NCI-H128 (cell line): Measurements from ENCODE around the gene HPRT1.

Experiments used
- DNase-seq: peaks from one replicate; lab custom pipeline; 2025; ENCODE audit not compliant: unreplicated experiment; lab: John Stamatoyannopoulos, UW

HPRT1 gene

GRCh38 chrX:134472041-134472440, 12.1 kb downstream of the HPRT1 start:
- no peak for DNase-seq

DNA sequence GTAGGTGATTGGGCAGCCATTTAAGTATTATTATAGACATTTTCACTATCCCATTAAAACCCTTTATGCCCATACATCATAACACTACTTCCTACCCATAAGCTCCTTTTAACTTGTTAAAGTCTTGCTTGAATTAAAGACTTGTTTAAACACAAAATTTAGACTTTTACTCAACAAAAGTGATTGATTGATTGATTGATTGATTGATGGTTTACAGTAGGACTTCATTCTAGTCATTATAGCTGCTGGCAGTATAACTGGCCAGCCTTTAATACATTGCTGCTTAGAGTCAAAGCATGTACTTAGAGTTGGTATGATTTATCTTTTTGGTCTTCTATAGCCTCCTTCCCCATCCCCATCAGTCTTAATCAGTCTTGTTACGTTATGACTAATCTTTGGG, 16.3 kb downstream of the HPRT1 start:
- no peak for DNase-seq

DNA sequence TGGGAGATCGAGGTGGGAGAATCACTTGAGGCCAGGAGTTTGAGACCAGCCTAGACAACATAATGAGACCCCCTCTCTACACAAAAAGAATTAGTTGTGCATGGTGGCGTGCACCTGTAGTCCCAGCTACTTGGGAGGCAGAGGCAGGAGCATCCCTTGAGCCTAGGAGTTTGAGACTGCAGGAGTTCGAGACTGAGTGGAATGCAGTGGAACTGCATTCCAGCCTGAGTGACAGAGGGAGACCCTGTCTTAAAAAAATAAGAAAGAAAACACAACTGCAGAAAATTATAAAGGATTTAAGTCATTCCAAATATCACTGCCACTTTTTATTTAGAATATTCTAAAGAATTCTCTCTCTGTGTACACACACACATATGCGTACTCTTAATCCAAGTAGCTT, 18.4 kb downstream of the HPRT1 start:
- no peak for DNase-seq

DNA sequence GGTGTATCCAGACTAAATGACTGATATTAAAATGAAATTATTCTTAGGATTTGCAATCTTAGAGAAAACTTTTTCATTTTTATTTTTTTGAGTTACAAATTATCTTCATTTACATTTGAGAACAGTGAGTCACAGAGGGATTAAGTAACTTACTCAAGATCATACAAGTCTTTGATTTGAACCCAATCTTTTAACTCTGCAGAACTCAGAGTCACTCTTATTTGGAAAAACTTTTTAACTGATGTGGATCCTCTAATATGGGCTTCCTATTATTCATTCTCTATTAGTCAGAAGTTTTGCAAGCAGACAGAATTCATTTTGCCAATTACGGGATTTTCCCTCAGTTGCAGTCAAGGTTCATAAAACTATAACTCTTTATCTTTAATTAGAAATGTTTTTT, 20.1 kb downstream of the HPRT1 start:
- DNase-seq = no peak

DNA sequence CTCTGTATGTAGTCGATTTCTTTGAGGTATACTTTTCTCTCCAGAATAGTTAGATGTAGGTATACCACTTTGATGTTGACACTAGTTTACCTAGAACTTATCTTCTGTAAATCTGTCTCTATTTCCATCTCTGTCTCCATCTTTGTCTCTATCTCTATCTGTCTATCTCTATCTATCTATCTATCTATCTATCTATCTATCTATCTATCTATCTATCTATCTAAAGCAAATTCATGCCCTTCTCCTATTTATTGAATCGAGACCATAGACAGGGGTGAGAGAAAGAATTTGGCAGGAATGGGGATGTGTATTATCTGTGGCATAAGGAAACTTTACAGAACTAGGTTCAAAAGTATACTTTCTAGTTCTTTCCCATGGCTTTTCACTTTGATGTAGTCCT, 21.4 kb downstream of the HPRT1 start:
- DNase-seq = no peak

GRCh38 chrX:134482371-134482770, 22.4 kb downstream of the HPRT1 start:
- no peak for DNase-seq

DNA sequence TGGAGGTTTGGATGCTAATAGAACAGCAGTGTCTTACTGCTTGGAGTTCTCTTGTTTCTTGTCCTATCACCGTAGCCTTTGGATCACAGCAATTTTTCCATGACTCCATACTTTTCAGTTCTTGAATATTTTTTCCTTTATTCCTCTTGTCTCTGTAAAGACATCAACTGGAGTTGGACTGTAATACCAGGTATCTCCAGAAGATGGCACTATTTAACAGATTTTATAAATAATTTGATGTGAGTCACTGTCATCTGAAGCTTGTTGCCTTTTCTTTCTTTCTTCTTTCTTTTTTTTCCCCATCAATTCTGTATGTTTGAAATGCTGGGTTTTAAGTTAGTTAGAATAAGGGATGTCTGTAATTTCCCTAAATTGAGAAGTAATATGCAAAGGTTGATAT, 24.1 kb downstream of the HPRT1 start:
- DNase-seq = no peak

GRCh38 chrX:134501941-134502340, 42.0 kb downstream of the HPRT1 start:
- no peak for DNase-seq

- no peak for DNase-seq
Measured at GRCh38 chrX:134502686-134503085, 42.7 kb downstream of the HPRT1 start.

GRCh38 chrX:134512566-134512965, 52.6 kb downstream of the HPRT1 start:
- DNase-seq = no peak

- DNase-seq = no peak
Measured at GRCh38 chrX:134513091-134513490, 53.1 kb downstream of the HPRT1 start.

DNA sequence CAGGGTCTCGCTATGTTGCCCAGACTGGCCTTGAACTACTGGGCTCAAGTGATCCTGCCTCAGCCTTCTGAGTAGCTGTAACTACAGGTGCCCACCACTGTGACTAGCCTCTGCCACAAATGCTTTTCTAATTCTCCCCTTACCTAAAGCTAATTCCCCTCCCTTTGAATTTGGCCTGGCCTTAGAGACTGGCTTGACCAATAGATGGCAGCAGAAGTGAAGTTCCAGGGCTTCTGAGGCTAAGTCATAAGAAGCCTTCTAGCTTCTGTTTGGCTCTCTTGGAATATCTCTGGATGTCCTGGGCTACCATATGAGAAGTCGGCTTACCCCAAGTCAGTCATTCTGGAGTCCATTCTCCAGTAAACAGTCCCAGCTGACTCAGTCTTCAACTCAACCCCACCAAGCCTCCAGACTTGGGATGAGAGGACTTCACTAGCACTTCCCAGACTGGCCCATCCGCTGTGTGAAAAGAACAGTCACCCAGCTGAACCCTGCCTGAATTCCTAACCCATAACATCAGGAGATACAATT, 61.0 kb downstream of the HPRT1 start:
- no peak for DNase-seq

GRCh38 chrX:134524181-134524580, 64.2 kb downstream of the HPRT1 start:
- DNase-seq = no peak

DNA sequence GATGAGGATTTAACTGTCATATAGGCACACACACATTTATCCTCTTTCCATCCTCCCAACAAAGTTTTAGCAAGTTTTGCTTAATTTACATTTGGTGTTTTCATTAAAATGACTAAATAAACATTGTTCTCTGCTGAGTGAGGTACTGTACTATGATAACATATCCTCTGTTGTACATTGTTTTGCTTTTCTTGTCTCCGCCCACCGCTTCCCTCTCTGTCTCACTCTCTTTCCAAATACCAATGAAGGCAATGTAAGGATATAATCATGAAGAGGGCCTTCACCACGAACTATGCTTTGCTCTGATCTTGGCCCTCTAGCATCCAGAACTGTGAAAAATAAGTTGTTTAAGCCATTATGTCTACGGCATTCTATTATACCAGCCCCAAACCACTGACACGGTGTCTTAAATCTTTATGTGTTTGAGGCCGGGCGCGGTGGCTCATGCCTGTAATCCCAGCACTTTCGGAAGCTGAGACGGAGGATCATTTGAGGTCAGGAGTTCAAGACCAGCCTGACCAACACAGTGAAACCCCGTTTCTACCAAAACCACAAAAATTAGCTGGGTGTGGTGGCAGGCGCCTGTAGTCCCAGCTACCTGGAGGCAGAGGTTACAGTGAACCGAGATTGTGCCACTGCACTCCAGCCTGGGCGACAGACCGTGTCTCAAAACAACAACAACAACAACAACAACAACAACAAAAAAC, 65.3 kb downstream of the HPRT1 start:
- DNase-seq = no peak

GRCh38 chrX:134526399-134526798, 66.4 kb downstream of the HPRT1 start:
- DNase-seq = no peak

DNA sequence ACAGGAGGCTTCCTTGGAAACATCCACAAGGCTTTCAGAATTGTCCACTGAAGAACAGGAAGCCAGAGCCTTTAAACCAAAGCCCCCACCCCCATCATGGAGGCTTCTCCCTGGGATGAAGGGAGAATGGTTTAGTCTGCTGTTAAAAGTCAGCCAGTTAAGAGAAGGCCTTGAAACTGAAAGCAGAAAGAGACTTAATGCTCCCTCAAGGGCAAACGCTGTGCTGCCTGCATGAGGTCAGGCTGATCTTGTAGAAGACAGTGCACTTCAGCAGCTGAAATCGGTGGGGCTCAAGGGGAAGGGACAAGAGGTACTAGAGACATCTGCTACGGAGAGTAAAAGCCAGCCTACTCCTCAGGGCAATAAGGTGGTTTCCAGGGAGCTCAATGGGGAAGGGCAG, 69.0 kb downstream of the HPRT1 start:
- DNase-seq = no peak

GRCh38 chrX:134529481-134529880, 69.5 kb downstream of the HPRT1 start:
- DNase-seq = no peak

DNA sequence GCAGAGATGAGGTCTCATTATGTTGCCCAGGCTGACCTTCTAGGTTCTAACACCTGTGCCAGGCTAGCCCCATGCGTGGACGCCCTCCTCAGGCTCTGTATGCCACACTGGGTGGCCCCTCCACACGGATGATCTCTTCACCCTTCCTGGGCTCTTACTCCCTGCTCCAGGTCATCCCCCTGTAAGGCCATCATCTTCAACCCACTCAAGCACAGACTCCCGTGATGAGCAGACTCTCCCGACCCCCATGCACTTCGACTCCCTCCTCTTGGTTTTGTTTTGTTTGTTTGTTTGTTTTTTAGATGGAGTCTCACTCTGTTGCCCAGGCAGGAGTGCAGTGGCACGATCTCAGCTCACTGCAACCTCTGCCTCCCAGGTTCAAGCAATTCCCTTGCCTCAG, 70.9 kb downstream of the HPRT1 start:
- DNase-seq = no peak

DNA sequence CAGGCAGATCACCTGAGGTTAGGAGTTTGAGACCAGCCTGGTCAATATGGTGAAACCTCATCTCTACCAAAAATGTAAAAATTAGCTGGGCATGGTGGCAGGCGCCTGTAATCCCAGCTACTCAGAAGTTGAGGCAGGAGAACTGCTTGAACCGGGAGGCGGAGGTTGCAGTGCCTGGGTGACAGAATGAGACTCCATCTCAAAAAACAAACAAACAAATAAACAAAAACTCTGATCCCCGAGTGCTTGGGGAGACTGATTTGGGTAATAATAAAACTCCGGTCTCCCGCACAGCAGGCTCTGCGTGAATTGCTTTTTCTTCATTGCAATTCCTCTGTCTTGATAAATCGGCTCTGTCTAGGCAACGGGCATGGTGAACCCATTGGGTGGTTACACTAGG, 73.4 kb downstream of the HPRT1 start:
- DNase-seq = no peak

DNA sequence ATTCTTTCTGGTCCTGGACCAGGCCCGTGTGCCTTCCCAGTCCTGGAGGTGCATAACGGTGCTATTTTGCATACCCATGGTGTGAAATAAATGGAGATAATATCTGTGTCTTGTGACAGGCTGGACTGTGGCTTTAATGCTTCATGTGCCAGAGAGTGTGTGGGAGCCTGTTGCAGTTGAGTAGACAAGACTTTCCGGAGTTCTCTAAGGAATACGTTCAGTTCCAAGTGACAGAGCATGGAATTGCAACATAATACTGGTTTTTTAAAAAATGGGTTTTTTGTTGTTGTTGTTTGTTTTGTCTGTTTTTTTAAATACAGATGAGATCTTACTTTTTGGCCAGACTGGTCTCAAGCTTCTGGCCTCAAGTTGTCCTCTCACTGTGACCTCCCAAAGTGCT, 74.0 kb downstream of the HPRT1 start:
- DNase-seq = no peak

DNA sequence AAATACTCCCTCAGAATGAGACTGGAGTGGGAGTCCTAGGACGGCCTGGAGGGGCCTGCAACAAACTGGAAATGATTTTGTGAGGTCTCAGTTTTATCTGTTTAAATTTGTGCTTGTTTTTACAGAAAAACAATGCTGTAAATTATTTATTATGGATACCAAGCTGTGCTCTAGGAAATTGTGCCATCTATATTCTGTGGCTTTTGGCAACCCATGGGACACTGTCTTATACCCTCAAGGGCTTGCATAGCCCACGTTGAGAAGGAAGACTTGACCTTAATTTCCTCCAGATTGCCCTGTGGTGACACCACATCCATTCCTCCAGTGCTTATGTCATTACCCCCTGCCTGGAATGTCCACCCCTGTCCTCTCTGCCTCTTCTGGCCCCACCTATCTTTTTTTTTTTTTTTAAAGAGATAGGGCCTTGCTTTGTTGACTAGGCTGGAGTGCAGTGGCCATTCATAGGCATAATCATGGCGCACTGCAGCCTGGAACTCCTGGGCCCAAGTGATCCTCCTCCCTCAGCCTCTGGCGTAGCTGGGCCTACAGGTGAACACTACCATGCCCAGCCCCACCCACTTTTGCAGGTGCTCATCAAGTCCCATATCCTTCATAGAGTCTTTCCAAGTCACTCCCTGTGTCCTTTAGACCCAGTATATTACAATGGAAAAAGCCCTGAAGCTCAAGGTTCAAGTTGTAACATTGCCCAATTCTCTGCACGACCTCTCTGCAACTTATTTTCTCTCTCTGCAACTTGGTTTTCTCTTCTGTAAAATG, 77.4 kb downstream of the HPRT1 start:
- DNase-seq = no peak

DNA sequence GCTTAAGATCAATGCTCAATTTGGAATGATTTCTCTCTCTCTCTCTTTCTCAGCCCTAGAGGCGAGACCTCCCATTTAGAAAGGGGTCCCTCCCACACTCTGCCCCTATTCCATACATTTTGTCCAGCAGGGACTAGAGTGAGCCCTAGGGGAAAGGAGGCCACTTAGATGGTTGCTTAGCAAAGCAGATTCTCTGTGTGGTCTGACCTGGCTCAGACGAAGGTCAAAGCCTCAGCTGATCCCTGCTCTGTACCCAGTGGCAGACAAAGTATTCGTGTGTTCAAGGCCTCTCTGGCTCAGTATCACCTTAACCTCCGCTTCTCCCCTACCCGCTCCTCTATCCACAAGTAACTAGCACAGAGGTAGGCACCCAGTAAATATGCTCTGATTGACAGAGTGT, 78.4 kb downstream of the HPRT1 start:
- DNase-seq = no peak
